HuH-7 (cell line): ENCODE results near the gene ABCC1.
A peak's percentile ranks its signal among the peaks of the same experiment; 100 is the strongest.

ENCODE experiments used
- DNase-seq: peaks from one replicate; pipeline ENCODE4 v3.0.0; 2011; ENCODE audit warnings: low spot score

Gene ABCC1

DNA sequence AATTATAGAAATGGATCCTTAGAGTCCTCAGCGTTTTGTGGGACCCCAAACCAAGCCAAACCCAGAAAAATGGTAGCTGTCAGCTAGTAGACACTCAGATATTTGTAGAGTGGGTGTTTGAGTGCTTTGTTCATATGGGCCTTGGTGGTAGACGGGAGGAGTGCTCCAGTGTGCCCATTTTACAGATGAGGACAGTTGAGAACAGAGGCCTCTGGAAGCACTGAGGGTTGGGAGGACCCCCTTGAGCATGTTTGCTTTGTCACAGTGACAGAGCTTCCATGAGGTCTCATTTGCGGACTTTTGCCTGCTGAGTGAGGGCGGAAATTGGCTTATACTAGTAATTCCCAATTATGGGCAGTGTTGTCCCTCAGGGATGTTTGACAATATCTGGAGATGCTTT is 162.2 kb downstream of the ABCC1 start:
- DNase-seq: no peak

DNA sequence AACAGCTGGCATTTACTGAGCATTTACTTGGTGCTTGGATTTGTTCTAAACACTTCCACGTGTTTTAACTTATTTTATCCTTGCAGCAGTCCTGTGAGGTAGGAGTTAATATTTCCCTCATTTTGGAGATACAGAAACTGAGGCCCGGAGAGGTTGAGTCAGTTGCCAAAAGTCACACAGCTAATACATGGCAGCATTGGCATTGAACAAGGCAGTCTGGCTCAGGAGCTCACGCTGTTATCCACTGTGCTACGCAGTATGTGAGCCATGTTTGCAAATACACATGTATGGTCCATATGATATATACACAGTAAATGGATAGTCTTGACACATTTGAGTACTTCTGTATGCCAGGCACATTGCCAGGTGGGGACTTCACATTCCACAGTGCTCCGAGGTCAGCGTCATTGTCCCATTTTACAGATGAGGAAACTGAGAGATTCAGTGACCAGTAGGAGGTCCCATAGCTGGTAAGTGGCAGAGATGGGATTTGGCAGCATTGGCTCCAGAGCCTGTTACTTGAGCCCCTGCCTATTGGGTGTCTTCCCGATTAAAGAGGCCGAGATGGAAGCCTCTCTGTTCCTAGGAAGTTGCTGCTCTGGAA is 163.1 kb downstream of the ABCC1 start:
- no peak for DNase-seq

DNA sequence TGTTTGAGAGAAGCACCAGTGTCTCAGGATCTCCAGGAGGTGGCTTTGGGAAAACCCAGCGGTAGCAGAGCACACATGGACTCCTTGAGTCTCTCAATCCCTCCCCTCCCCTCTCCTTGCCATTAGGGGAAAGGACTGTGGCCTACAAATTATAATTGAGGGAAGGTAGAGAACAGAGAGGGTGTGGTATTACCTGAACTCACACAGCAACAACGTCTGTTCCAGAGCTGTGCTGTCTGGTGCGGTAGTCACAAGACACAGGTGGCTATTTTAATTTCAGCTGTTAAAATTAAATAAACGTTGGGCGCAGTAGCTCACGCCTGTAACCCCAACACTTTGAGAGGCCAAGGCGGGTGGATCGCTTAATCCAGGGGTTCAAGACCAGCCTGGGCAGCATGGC is 163.7 kb downstream of the ABCC1 start:
- DNase-seq: no peak

DNA sequence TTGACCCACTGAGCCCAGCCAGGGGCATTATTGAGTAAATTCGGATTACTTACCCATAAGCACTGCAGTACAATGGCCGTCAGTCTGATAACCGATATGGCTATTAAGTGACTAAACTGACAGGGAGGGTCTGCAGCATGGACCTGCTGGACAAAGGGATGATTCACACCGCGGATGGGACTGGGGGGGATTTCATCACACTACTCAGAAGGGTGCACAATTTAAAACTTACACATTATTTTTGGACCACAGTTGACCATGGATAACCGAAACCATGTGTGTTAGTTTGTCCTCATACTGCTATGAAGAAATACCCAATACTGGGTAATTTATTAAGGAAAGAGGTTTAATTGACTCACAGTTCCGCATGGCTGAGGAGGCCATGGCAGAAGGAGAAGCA is 167.4 kb downstream of the ABCC1 start:
- DNase-seq: no peak

DNA sequence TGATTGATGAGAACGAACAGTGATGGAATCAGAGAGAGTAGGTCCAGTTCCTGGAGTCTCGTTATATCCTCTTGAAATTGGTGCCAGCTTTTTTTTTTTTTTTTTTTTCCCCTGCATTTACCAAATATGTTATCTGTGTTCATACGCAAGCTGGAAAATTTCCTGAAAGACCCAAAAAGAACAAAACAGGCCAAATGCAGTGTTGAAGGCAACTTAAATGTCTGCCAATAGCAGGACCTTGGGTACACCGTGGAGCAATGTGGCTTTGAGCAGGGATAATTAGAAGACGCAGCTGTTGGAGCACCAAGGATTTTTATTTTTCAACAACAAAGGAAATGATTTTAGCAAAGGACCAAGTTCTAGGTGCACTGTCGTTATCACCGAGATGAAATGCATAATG is 168.9 kb downstream of the ABCC1 start:
- DNase-seq: no peak

DNA sequence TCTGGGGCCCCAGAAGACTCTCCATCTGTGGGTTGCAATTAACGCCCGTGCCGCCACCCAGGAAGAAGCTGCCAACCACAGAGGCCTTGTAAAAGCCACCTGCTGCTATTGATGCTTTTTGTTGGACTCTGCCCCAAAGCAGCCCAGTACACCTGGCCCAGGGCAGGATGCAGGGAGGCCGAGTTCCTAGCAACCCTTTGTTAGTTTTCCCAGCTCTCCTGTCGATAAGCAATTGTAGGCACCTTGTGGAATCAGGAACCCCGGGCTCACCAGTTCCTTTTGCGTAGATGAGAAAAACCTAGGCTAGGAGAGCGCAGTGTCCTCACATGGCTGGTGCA is 170.6 kb downstream of the ABCC1 start:
- no peak for DNase-seq

DNA sequence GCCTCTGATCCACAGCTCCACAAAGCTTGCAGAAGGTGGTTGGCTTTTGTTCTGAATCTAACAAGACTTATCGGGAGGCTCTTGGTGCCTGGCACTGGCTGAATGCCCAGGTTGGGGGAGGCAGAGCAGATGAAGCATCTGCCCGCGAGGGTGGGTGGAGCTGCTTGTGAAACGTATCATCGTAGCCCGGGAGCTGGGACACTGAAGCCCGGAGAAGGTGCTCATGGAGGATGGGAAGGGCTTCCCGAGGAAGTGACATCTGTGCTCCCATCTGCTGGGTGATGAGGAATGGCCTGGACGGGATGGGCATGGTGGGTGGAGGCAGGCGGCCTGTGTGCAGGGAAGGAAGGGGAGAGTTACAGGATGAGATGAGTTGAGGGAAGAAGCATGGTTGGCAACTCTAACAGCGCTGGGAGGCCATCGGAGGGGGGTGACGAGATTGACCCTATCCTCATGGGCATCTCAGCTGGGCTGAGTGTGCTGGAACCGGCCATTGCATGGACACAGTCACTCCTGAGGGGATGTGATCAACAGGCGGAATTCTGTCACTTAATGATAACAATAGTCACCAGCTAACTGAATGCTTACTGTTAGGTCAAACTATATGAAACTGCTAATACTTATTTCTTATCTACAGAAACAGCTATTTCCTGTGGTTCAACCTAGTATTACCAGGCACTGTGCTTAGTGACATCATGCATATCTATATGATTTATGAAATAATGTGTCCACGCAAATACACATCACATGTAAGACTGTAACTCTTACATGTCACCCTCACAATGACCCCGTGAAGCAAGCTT is 171.2 kb downstream of the ABCC1 start:
- DNase-seq: no peak

DNA sequence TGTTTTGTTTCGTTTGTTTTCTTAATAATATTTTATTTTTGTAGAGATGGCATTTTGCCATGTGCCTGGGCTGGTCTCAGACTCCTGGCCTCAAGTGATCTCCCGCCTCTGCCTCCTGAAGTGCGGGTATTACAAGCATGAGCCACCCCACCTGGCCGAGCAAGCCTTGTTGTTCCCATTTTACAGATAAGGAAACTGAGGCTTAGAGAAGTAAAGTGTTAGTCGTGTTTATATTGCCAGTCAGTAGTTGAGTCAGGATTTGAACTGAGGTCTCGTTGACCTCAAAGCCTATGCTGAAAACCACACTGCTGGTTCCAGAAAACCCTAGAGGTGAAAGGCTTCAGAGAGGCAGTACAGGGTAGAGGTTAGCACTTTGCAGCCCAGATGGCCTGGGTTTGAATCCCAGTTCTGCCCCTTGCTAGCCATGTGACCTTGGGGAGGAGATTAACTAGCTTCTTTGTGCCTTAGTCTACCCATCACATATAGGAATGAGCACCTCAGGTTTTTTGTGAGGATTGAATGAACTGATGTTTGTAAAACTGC is 171.8 kb downstream of the ABCC1 start:
- no peak for DNase-seq

DNA sequence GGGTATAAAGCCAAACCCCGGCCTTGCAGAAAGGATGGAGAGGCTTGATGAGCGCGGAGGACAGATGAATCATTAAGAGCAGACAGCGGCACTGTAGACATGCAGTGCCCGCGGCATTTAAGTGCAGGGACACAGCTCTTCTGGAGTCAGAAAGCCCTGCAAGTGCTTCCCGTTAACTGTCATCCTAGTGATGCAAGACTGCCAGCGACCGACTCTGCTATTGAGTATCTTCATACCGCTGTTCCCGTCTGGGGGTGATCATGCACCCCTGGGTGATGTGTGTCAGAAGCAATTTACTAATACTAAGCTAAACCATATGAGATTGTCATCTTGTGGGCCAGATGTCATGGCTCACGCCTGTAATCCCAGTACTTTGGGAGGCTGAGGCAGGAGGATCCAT is 172.8 kb downstream of the ABCC1 start:
- DNase-seq: no peak

DNA sequence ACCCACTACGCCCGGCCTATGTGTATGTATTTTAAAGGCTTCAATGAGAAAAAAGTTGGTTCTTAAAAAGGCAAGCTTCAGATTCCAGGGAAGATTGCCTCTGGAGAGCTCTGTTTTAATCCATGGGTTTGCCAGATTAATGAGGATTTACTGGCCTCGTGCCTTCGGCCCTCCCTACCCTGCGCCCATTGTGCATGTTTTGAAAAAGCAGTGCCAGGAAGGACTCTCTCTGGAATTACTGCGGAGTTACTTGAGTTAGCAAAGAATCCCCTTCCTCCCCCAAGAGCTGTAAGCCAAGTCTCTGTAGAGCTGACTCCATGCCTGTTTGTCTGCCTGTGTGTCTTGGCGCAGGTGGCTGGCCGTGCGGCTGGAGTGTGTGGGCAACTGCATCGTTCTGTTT is 175.0 kb downstream of the ABCC1 start:
- no peak for DNase-seq

DNA sequence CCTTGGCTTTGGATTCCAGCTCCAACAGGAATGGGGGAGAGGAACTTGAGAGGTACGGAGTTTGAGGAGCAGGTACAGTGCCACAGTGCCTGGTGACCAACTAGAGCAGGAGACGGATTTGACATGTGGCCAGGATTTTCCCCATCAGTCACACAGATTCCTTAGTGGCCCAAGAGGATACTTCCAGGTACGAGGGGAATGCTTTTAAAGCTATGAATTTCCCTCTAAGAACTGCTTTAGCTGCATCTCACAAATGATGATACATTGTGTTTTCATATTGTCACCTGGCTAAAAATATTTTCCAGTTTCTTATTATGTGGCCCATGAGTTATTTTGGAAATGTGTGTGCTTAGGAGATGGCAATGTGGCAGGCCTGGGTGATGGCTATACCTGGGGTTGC is 175.6 kb downstream of the ABCC1 start:
- DNase-seq: no peak

DNA sequence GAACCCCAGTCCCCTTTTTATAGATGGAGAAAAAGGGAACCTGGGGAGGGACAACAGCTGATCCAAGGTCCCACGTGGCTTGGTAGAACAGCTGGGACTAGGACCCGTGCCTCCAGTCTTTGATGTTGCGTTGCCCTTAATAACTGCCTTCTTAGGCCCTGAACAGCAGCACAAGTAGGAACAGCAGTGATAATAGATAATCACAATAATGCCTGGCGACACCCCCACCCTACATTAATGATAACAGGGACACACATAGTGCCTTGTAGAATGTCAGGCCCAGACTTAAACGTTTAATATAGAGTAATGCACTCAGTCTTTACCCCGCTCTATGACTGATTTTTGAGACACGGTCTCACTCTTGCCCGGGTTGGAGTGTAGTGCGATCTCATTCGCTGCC is 177.5 kb downstream of the ABCC1 start:
- DNase-seq: no peak

DNA sequence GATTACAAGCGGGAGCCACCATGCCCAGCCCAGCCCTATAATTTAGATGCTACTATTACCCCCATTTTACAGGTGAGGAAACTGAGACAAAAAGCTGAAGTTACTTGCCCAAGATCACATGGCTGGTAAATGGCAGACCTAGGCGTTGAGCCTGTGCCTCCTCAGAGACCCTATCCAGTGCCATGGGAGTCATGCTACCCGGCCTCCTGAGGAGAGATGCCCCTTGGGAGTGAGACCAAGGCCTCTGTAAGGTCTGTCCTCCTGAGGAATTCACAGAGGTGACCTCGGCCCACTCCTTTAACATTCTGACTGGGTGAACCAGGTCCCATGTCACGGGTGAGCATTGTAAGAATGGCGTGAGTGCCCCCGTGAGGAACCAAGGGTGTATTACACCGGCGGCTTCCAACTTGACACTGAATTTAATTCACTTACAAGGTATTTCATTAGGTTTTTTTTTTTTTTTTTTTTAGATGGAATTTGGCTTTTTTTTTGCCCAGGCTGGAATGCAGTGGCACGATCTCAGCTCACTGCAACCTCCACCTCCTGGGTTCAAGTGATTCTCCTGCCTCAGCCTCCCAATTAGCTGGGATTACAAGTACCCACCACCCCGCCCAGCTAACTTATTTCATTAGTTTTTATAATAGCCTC is 178.2 kb downstream of the ABCC1 start:
- DNase-seq: peak; percentile 84

DNA sequence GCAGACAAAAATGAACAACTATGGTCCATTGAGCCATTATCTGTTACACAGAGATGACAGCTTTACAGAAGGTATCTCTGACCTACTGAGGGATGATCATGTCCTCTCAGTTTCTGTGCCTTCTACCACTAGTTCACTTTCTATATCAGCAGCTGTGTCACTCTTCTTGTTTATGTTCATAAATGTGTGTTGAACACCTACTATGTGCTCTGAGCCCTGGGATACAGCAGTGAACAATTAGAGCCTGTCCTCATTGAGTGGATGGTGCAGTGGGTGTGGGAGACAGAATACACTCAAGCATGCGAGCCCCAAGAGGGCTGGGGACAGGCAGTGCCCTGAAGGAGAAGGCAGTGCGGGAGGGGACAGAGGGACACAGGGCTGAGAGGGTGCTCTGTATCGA is 181.8 kb downstream of the ABCC1 start:
- DNase-seq: no peak

DNA sequence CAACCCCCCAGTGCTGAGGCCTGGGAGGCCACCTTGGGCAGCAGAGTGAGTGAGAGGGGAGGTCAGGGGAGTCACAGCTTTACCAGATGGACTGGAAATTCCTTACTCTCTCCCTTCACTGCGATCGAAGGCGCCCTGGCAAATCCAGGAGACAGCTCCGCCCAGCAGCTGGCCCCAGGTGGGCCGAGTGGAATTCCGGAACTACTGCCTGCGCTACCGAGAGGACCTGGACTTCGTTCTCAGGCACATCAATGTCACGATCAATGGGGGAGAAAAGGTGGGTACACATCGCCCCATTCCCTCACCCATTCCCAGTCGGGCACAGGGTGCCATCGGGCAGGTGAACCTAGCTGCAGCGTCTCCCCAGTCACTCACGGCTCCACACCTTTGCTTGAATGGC is 182.2 kb downstream of the ABCC1 start:
- no peak for DNase-seq

DNA sequence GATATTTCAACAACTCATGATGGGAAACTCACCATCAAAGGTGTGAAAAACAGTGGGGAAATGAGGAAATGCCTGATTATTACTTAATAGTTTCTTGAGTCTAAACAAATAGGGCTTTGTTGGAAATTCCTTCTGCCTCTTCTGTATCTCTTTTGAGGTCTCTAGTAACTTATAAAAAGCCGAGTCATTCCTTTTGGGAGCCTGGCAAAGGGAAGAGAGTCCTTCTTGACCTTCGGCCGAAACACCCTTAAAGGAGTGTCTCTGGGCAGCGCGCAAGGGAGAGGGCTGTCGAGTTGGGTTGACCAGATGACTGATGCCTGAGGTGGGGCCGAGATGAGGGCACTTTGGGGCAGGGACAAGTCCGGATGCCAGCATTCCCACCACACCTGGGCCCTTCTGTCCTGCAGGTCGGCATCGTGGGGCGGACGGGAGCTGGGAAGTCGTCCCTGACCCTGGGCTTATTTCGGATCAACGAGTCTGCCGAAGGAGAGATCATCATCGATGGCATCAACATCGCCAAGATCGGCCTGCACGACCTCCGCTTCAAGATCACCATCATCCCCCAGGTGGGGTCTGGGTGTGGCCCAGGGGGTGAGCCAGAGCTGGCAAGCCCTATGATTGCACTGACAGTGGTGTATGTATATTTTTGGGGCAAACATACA is 184.7 kb downstream of the ABCC1 start:
- DNase-seq: no peak

DNA sequence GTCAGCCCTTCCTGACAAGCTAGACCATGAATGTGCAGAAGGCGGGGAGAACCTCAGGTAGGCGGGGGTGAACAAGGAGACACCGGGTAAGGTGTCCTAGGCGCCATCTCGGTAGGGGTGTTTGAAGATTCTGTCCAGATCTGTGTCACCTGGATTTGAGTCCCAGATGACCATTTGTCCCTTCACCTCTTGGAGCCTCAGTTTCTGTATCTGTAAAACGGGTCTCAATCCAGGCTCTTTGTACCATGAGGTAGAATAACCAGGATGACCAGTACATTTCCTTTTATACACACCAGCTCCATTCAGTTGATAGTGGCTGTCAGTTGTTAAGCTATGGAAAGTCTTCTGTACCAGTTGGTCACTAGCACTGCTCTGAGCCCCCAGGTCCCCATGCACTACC is 187.2 kb downstream of the ABCC1 start:
- DNase-seq: no peak

DNA sequence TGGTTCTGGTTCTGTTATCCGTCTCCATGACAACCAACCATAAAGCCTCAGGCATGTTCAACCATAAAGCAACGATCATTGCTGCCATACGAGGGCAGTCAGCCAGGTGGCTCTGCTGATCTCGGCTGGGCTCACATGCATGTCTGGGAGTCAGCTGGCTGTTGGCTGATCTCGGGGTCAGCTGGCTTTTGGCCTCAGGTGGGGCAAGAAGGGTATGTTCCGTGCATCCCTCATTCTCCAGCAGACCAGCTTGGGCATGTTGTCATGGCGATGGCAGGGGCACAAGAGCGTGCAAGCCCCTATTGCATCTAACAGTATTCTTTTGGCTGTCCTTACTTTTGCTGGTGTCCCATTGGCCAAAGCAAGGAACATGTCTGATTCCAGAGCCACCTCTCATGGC is 187.7 kb downstream of the ABCC1 start:
- DNase-seq: no peak

DNA sequence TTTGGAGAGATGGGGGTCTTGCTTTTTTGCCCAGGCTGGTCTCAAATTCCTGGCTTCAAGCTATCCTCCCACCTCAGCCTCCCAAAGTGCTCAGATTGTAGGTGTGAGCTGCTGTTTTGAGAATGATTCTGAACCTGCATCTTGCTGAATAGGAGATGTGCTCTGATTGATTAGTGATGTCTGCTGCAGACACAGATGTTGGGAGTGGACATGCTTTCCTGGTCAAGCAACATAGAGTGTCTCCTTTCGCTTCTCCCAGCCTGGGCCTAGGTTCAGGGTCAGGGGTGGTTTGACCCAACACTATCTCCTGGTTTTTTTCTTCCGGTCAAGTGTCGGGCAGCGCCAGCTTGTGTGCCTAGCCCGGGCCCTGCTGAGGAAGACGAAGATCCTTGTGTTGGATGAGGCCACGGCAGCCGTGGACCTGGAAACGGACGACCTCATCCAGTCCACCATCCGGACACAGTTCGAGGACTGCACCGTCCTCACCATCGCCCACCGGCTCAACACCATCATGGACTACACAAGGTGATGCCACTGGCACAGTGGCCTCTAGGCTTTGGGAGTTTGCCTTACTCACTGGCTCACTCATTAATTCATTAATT is 188.7 kb downstream of the ABCC1 start:
- DNase-seq: no peak

DNA sequence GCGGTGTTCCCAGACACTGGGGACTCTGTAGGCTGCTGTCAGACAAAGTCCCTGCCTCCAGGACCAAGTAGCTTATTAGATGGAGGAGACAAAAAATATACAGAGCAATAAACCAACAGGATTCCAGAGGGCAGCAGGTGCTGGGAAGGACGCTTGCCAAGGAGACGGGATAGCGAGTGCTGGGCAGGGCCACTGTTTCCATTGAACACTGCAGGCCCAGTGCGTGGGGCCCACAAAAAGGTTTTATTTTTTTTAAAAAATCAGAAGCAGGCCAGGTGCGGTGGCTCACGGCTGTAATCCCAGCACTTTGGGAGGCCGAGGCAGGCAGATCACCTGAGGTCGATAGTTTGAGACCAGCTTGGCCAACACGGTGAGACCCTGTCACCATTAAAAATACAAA is 189.6 kb downstream of the ABCC1 start:
- DNase-seq: no peak

DNA sequence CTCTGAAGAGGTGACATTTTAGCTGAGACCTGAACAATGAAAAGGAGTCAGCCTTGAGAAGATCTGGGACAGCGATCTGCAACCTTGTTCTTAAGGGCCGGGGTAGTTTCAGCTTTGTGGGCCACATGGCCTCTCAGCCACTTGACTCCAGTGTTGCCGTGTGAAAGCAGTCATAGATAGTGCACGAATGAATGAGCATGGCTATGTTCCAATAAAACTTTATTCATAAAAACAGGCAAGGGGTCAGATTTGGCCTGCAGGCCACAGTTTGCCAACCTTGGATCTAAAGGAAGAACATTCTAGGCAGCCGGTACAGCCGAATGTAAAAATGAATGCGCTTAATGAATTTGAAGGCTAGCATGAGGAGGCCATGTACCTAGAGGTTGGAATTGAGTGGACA is 190.4 kb downstream of the ABCC1 start:
- no peak for DNase-seq

DNA sequence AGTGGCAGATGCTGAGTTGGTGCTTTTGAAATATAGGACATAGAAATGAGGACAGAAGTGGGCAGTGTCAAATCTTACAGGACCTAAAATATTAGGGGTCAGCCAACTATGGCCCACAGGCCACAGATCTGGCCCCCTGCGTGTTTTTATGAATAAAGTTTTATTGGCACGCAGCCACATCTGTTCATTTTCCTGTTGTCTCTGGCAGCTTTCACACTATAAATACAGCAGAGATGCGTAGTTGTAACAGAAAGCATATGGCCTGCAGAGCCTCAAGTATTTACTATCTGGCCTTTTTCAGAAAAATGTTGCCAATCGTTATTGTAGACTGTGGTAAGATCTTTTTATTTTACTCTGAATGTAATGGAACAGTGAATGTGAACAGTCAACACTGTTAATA is 191.1 kb downstream of the ABCC1 start:
- no peak for DNase-seq

DNA sequence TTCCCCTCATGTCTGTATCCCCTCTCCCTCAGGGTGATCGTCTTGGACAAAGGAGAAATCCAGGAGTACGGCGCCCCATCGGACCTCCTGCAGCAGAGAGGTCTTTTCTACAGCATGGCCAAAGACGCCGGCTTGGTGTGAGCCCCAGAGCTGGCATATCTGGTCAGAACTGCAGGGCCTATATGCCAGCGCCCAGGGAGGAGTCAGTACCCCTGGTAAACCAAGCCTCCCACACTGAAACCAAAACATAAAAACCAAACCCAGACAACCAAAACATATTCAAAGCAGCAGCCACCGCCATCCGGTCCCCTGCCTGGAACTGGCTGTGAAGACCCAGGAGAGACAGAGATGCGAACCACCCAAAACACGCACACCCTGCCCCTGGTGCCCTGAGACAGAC is 191.7 kb downstream of the ABCC1 start:
- DNase-seq: no peak
